ENCODE data around the gene PADI1.
A peak's percentile ranks its signal among the peaks of the same experiment; 100 is the strongest.
"Not testable (repeated sequence)": the region's sequence is repeated elsewhere in the genome, so short reads cannot be mapped to it uniquely, and the experiment has no call there.

The PADI1 gene

DNA sequence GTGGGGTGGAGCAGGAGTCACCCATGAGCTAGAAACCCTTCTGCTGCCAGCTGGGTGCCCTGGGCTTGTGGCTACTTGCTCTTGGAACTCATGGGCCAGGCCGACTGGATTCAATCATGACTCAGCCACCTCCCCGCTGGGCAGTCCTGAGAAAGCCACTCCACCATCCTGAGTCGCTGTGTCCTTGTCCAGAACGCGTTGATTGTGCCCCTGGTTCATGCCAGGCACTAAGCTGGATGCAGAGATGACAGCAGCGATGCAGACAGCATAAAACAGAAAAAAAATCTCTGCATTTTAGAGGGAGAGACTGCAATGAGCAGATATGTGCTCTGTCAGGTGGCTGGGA, 10.6 kb downstream of the PADI1 start:
- DNase-seq (ENCODE audit: low spot score): no peak

DNA sequence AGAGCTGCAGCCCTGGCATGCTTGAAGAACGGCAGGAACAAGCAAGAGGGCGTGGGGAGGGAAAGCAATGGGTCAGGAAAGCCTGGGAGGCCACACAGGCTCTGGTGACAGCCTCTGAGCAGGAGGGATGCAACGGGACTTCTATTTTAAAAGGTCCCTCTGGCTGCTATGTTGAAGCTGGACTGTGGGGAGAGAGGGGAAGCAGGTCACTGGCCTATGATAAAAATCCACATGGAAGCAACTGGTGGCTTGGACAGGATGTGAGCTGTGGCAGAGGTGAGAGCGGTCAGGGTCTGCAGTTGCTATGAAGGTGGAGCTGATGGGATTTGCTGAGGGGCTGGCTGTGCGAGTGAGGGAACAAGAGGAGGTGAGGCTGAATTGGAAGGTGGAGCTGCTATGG, 11.2 kb downstream of the PADI1 start:
- no peak for DNase-seq (ENCODE audit: low spot score)

GRCh38 chr1:17217607-17218006, 12.7 kb downstream of the PADI1 start:
- no peak for DNase-seq (ENCODE audit: low spot score)

DNA sequence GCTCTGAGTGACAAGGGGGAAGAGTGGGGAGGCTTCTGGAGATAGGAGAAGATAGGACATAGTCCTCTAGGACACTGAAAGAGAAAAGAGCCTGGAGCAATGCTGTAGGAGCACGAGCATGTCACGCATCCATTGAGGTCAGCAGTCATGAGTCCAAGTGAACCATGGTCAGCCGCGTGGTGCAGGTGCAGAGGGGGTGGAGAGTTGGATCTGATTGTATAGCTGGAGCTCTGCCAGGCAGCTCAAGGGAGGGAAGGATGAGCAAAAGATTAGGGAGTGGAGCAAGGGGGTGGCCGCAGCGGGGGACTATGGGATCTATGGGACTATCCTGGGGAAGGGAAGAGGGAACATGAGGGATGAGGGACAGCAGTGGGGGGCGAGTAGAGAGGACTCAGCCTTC, 14.0 kb downstream of the PADI1 start:
- DNase-seq (ENCODE audit: low spot score): no peak

DNA sequence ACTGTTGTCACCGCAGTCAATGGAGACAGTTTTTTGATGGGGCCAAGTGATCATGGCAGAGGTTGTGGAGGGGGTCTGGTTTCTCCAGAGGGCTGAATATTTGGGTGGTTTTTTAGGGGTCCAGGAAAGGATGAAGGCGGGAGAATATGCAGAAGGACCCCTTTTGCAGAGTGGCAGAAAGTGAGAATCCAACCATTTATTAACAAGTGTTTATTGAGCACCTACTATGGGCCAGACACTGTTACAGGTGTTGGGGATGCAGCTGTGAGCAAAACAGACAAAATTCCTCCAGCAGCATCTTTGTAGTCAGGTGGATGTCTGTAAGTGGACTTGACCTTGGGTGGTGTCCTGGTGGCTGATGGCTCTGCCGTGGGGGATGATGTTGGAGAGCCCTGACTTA, 15.4 kb downstream of the PADI1 start:
- DNase-seq (ENCODE audit: low spot score): no peak

DNA sequence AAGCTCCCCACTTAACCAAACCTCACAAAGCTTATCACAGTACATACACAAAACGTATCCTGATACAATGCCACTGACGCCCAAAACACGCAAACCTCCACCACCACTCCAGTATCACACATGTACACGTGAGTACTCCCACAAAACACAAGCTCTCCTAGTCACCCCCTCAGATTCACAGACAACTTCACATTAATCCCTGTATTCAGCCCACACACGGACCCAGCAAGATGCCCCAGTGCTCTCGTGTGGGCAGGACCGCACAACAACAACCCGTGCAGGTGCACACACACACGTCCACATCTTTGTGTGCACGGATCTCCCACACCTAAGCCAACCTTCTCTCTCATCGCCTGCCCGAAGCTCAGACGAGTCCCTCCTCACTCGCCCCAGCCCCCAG, 17.6 kb downstream of the PADI1 start:
- no peak for DNase-seq (ENCODE audit: low spot score)

- DNase-seq (ENCODE audit: low spot score): no peak
Measured at GRCh38 chr1:17224434-17224833, 19.5 kb downstream of the PADI1 start.

DNA sequence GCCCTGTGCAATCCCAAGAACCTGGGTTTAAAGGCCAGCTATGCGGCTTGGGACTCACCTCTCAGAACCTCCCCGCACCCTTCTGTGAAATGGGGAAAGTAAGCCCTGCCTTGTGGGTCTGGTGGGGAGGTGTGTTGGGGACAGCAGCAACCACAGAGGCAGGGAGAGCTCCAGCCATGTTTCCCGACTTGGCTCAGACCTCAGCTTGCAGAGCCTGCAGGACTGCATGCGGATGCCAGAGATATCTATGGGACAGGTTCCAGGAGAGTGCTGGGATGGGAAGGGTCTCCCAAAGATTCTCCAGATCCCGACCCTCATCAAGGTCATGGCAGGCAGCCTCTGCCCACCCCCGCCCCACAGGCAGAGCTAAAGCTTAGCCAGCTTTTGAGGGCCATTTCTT, 20.2 kb downstream of the PADI1 start:
- DNase-seq (ENCODE audit: low spot score): no peak

GRCh38 chr1:17227358-17227915, 22.5 kb downstream of the PADI1 start:
- no peak for DNase-seq (ENCODE audit: low spot score)

GRCh38 chr1:17228619-17229018, 23.7 kb downstream of the PADI1 start:
- DNase-seq (ENCODE audit: low spot score): no peak

DNA sequence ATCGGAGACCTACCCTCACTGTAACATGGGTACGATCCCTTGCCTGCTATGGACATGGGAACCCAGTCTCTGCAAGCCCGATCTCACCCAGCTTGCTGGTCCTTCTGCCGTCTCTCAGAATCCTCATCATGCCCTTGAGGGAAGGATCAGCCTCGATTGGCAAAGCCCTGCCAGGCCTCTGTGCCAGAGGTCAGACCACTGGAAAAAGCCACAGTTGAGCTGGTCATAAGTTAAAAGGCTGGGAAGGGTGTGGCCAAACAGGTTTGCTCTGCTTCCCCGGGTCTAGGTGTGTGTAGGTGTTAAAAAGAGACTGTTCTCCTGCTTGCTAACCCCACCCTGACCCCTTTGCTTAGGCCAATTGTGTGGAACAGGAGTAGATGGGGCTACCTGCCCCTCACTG, 24.5 kb downstream of the PADI1 start:
- no peak for DNase-seq (ENCODE audit: low spot score)

DNA sequence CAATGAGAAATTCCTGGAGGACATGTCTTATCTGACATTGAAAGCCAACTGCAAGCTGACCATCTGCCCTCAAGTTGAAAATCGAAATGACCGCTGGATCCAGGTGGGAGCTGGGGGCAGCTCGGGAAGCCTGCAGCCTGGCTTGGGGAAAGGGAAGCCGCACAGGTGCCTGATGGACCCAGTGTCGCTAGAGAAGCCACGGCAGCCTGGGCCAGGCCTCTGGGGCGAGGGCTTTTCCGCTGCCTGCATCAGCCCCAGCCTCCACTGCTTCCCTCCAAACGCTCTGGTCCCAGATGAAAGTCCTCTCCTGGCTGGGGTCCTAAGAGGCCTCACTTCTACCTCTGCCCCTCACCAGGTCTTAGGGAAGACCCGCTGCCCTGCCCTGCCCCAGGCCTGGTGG, 25.2 kb downstream of the PADI1 start:
- no peak for DNase-seq (ENCODE audit: low spot score)

GRCh38 chr1:17230671-17231310, 25.9 kb downstream of the PADI1 start:
- no peak for DNase-seq (ENCODE audit: low spot score)

DNA sequence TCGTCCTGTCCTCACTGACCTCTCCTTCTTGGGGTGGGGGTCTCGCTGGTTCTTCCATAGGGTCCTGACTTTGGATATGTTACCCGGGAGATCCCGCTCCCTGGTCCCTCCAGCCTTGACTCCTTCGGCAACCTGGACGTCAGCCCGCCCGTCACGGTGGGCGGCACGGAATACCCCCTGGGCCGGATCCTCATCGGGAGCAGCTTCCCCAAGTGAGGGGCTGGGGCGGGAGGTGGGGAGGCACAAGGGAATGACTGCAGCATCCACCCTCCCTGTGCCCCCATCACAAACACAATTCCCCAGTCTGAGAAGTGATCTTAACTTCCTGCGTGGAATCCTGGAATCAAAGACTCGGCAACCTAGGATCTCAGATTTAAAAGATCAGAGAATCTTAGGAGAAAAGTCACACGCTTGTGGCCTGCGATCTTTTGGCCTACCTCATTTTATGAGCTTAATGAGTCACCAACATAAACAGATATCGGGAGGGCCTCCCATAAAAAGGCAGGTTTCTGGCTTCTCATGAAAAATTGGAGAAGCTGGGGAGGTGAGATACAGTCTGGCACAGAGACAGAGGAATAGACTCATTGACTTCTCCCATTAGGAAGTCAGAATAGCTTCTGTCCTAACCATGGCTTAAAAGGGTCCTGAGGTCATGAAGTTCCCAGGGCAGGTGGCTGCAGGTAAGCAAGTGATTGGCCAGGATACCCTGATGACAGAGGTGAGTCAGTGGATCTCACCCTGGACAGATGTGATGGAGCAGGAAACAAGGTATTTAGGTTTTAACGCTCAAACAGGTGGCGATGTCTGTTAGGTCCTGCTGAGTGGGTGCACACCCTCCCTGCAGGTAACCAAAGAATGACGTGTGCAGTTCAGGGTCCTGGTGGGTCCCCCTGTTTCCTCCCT, 28.1 kb downstream of the PADI1 start:
- no peak for DNase-seq (ENCODE audit: low spot score)

- DNase-seq (ENCODE audit: low spot score): no peak
Measured at GRCh38 chr1:17233675-17234320, 28.9 kb downstream of the PADI1 start.

DNA sequence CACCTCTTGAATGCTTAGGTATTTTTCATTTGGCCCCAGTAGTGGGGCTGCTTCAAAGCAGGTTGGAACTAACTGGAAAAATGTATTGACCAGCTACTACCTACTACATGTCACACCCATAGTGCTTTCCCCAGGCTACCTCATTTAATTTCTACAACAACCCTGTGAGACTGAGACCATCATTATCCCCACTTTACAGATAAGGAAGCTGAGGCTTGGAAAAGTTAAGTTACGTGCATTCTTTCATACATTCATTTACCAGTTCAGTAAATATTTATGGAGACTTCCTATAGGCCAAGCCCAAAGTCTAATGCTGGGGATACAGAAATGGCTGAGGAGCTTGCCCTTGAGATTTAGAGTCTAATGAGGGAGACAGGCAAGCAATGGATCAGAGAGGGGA, 29.5 kb downstream of the PADI1 start:
- no peak for DNase-seq (ENCODE audit: low spot score)

GRCh38 chr1:17235135-17235885, 30.4 kb downstream of the PADI1 start:
- no peak for DNase-seq (ENCODE audit: low spot score)

DNA sequence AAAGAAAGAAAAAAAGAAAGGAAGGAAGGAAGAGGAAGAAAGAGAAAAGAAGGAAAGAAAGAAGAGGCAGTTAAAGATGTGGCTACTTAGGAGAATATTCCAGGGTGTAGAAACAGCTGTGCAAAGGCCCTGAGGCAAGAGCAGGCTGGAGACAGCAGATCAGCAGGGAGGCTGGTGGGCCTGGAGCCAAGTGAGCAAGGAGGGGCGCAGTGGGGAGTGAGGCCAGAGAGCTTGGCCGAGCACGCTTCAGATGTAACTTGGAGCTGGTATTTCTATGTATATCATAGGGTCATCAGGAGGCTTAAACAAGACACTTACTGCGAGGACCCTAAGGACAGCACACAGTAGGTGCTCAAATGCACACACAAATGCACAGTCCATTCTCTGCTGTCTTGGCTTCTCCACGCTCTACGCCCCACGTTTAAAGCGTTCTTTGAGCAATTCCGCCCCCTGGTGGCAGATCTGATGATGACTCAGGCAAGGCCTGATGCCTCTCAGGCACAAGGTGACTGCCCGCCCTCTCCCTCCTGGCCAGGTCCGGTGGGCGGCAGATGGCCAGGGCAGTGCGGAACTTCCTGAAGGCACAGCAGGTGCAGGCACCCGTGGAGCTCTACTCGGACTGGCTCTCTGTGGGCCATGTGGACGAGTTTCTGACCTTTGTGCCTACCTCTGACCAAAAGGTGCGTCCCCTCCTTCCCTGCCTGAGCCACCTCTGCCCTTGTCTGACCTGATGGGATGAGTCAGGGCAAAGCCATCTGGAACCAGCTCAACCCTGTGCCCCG, 32.0 kb downstream of the PADI1 start:
- peak; percentile 85 for DNase-seq (ENCODE audit: low spot score)

DNA sequence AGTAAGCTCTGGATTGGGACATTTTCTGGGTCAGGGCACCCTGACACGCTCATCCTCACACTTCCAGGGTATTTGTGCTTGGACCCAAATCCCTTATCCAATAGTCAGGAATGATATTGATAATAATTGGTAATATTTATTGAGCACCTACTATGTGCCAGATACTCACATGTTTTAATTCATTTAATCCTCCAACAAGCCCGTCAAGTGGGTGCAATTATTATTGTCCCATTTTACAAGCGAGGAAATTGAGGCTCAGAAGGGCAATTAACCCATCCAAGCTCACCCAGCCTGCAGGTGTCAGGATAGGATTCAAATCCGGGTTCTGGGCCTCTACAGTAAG, 32.6 kb downstream of the PADI1 start:
- DNase-seq (ENCODE audit: low spot score): no peak

DNA sequence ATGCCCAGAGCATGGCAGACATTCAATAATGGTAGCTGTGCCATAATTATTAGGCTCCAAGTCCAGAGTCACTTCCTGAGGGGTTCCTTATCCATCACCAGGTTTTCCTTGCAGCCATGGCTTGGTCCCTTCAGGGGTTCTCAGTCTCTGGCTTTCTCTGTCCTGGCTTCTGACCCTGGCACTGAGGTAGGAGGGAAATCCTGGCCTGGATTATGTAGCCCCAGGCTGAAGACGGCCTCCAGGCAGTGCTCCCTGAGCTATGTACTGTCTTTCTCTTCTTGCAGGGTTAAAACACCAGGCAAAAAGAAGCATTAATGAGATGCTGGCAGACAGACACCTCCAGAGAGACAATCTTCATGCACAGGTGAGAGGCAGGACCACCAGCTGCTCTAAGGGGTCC, 34.5 kb downstream of the PADI1 start:
- peak; percentile 43 for DNase-seq (ENCODE audit: low spot score)

DNA sequence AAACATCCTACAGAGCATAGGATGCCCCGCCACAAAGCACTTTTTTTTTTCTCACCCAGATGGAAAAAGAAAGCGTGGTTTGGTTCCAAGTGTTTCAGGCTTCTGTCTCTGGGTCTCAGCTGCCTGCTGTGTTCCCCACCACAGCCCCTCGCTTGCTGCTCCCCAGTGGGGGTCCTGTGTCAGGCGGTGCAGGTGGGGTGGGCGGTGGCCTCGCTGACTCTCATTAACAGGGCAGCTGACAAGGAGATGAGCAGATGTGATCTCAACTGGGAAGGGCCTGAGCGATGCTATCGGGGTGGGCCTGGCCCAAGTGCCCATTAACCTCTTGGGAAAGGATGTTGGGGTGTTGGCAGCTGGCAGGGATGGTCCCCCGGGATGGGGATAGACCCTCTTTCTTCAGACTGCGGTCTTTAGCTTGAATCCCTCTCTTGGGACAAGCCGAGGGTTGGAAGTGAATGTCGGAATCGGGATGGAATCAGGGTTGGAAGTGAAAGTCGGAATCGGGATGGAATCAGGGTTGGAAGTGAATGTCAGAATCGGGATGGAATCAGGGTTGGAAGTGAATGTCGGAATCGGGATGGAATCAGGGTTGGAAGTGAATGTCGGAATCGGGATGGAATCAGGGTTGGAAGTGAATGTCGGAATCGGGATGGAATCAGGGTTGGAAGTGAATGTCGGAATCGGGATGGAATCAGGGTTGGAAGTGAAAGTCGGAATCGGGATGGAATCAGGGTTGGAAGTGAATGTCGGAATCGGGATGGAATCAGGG, 36.3 kb downstream of the PADI1 start:
- DNase-seq (ENCODE audit: low spot score): not testable (repeated sequence)

Measured in activated CD4-positive, alpha-beta T cell treated with anti-CD3 and anti-CD28 coated beads, Interleukin-2, Interleukin-4, amounts not matched to agents 100 ng/mL and 50 ng/mL, durations not matched to agents 16 hours and 8 hours (primary cell).